ENCODE measurements around the gene SLC25A12.

SLC25A12 gene, protein sequence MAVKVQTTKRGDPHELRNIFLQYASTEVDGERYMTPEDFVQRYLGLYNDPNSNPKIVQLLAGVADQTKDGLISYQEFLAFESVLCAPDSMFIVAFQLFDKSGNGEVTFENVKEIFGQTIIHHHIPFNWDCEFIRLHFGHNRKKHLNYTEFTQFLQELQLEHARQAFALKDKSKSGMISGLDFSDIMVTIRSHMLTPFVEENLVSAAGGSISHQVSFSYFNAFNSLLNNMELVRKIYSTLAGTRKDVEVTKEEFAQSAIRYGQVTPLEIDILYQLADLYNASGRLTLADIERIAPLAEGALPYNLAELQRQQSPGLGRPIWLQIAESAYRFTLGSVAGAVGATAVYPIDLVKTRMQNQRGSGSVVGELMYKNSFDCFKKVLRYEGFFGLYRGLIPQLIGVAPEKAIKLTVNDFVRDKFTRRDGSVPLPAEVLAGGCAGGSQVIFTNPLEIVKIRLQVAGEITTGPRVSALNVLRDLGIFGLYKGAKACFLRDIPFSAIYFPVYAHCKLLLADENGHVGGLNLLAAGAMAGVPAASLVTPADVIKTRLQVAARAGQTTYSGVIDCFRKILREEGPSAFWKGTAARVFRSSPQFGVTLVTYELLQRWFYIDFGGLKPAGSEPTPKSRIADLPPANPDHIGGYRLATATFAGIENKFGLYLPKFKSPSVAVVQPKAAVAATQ

DNA sequence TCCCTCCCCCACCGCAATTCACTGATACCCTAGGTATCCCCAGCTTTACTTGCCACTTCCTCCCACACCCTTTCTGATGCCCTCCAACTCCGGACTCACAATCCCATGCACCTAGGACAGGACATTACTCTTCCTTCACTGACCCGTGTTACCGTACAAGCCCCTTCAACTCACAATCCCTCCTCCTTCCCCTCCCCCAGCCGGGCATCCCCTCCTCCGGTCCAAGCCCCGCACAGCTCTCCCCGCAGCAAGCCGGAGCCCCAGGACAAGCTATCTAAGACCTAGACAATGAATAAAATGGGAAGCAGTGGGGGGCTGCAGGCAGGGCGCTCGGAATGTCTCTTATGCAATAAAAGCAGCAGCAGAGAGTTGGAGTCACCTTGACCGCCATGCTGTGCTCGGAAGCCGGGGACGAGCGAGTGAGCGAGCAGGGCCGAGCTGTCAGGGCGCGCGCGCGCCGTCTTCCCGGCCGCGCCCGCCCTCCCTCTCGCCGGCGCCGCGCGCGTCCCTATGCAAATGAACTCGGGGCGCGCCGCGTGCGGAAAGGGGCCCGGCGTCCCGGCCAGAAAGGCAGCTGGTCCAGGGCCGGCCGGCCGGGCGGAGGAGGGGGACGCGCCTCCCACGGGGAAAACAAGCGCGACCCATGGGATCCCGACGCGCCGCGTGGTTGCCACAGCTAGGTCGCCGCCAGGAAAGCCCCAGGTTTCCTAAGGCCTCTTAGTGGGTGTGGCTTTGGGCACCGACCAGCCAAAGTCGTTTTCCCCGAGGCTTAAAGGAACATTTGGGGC, at the start of gene SLC25A12:
Gene SLC25A12 (minus strand): TSS at position 421 of the 788 bp plus-strand sequence. CDS start 30 bp downstream, at position 391.
- H3K27me3 Mint-ChIP-seq: no peaks in the 10 kb centered on the region
- H3K27ac Mint-ChIP-seq: peak within 1 kb of the TSS; percentile 94
- peaks cover 43% of the 10 kb centered on the region for H3K36me3 Mint-ChIP-seq (ENCODE audit: low read depth)
- H3K4me3 Mint-ChIP-seq: peak within 1 kb of the TSS; percentile 93
- no peaks in the 10 kb centered on the region for H3K9me3 Mint-ChIP-seq
- peaks cover 37% of the 10 kb centered on the region for H3K4me1 Mint-ChIP-seq (ENCODE audit: low read depth)
- peak; percentile 84 for DNase-seq

DNA sequence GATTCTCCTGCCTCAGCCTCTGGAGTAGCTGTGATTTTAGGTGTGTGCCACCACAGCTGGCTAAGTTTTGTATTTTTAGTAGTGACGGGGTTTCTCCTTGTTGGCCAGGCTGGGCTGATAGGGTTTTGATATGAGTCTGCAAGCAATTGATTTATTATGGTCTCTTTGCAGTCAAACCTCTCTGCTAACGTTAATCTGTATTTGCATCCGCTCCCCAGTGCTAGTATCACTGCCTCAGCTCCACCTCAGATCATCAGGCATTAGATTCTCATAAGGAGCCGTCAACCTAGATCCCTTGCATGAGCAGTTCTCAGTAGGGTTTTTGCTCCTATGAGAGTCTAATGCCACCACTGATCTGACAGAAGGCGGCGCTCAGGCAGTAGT, 47.3 kb upstream of the SLC25A12 start:
- Mint-ChIP-seq H3K27ac (no peak overlapping the region), H3K27me3 (no peaks in the 10 kb centered on the region), H3K4me1 (ENCODE audit: low read depth) (peaks cover 34% of the 10 kb centered on the region), H3K36me3 (ENCODE audit: low read depth) (peaks cover 50% of the 10 kb centered on the region), H3K9me3 (no peaks in the 10 kb centered on the region), H3K4me3 (no peak overlapping the region)
- DNase-seq: no peak

DNA sequence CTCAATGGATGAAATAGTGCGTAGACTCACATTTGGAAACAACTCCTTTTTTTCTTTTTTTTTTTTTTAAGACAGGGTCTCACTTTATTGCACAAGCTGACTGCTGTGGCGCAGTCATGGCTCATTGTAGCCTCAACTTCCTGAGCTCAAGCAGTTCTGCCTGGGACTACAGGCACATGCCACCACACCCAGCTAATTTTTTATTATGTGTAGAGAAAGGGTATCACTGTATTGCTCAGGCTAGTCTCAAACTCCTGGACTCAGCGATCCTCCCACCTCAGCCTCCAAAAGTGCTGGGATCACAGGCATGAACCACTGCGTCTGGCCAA, 45.7 kb upstream of the SLC25A12 start:
- no peaks in the 10 kb centered on the region for H3K27me3 Mint-ChIP-seq
- H3K36me3 Mint-ChIP-seq (ENCODE audit: low read depth): peaks cover 58% of the 10 kb centered on the region
- H3K9me3 Mint-ChIP-seq: no peaks in the 10 kb centered on the region
- DNase-seq: no peak
- peaks cover 41% of the 10 kb centered on the region for H3K4me1 Mint-ChIP-seq (ENCODE audit: low read depth)
- no peak overlapping the region for H3K4me3 Mint-ChIP-seq
- H3K27ac Mint-ChIP-seq: no peak overlapping the region

DNA sequence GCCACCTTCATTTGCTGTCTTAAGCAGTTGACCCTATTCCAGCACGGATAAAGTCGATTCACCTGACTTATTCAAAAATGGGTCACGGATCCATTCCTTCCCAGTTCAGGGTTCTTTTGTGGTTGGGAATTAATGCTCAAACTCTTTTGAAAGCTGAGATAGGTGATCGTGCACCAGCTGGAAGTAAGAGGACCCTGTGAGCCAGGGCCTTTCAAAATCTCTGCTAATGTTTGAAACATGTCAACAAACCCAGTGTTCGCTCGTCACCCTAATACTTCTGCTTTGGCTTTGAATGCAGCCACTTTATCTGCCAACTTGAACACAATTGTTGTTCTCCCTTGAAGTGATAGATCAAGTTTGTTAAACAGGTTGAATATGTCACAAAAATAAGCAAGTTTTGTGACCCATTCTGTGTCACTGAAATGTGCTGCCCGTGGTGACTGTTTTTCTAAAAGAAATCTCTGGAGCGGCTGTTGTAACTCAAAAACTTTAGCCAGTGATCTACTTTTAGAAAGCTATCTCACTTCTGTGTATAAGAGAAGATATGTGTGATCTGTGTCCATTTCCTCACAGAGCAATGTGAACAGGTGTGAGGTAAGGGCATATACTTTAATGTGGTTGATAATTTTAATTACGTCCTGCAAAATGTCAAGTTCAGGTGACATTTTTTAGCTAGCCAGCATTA, 45.2 kb upstream of the SLC25A12 start:
- DNase-seq: no peak
- Mint-ChIP-seq H3K4me1 (ENCODE audit: low read depth) (peaks cover 42% of the 10 kb centered on the region), H3K27me3 (no peaks in the 10 kb centered on the region), H3K36me3 (ENCODE audit: low read depth) (peaks cover 59% of the 10 kb centered on the region), H3K9me3 (no peaks in the 10 kb centered on the region), H3K27ac (no peak overlapping the region), H3K4me3 (no peak overlapping the region)

DNA sequence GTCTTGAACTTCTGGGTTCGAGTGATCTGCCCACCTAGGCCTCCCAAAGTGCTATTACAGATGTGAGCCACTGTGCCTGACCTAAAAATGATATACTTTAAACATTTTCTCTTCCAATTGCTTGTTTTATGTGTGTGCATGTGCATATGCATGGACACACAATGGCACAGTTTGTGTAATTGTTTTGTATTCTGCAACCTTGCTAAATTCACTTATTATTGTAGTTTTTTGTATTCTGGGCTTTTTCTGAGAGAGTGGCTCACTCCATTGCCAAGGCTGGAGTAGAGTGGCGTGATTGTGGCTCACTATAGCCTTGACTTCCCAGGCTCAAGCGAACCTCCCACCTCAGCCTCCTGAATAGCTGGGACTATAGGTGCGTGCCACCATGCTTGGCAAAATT, 36.3 kb upstream of the SLC25A12 start:
- Mint-ChIP-seq H3K27ac (no peak overlapping the region), H3K9me3 (no peaks in the 10 kb centered on the region), H3K27me3 (no peaks in the 10 kb centered on the region), H3K4me3 (no peak overlapping the region), H3K36me3 (ENCODE audit: low read depth) (peaks cover 83% of the 10 kb centered on the region), H3K4me1 (ENCODE audit: low read depth) (peaks cover 69% of the 10 kb centered on the region)
- no peak for DNase-seq

DNA sequence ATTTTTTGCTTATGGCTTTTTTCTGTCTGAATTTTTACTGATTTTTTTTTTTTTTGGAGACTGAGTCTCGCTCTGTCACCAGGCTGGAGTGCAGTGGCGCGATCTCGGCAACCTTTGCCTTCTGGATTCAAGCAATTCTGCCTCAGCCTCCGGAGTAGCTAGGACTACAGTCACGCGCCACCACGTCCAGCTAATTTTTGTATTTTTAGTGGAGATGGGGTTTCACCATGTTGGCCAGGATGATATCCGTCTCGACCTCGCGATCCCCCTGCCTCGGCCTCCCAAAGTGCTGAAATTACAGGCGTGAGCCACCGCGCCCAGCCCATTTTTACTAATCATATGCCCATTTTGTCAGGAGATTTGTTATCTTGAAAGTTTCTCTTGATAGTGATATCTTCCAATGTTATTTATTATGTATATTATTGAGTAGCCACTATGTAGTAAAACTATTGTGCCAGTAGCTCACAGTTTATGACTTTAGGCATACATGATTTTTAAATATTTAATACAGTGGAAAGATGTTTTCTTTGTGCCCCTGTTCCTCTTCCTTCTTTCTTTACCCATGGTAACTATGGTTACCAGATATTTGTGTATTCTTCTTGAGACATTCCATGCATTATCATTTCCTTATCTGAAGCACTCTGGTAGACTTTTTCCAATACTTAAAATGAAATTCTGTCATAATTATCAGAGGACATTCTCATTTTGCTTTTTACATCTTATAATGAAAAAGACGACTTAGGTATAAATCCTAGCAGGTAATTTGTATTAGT, 30.3 kb upstream of the SLC25A12 start:
- no peak for DNase-seq
- Mint-ChIP-seq H3K9me3 (no peaks in the 10 kb centered on the region), H3K4me1 (ENCODE audit: low read depth) (peaks cover 55% of the 10 kb centered on the region), H3K27me3 (no peaks in the 10 kb centered on the region), H3K4me3 (peak overlapping the region; percentile 95), H3K36me3 (ENCODE audit: low read depth) (peaks cover 67% of the 10 kb centered on the region), H3K27ac (peak overlapping the region; percentile 58)

DNA sequence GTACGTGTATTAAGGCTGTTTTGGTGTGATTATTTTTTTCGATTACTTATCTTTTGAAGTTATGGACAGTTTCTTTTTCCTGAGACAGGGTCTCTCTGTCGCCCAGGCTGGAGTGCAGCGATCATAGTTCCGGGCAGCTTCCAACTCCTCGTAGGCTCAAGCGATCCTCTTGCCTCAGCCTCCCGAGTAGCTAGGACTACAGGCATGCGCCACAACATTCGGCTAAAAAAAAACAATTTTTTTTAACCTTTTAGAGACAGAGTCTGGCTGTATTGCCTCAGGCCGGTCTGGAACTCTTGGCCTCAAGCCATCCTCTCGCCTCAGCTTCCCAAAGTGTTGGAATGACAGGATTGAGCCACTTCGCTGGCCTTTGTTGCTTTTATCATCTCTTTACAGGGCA, 29.2 kb upstream of the SLC25A12 start:
- Mint-ChIP-seq H3K4me1 (ENCODE audit: low read depth) (peaks cover 44% of the 10 kb centered on the region), H3K27me3 (no peaks in the 10 kb centered on the region)

DNA sequence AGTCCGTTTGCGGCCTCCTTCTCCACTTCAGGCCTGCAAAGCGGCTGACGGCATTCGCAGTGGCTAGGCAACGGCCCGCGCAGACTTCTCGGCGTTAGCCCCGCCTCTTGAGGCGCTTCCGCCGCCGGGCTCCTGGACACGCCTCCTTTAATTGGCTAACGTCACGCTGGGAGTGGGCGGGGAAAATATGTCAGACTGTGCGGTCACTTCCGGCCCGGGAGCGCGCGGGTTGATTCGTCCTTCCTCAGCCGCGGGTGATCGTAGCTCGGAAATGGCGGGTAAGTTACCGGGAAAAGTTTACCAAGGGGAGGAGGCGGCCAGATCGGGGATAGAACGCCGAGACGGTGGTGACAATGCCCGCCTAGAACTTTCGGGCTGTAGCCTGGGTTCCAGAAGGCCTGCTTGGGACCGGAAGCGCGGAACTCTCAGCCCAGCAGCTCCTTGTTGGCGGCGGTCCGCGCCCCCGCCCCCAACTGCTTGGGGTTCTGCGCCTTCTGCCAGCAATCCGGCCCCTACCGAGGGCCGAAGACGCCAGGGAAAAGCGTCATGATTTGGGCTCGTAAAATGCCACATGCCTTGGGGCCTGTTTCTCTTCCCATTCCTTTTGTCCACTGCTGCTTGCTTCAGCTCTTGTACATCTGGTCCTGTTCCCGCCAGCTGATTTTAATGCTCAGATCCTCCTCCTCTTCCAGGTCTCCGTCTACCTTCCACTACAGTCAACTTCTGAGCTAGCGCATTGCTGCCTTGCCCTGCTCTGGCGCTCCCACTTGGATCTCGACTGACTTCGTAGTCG, 28.4 kb upstream of the SLC25A12 start, which contains the start of gene HAT1:
Gene HAT1 (plus strand): TSS at position 232 of the 793 bp plus-strand sequence. CDS start 40 bp downstream, at position 272.
- Mint-ChIP-seq H3K27ac (peak within 1 kb of the TSS; percentile 99), H3K4me3 (peak within 1 kb of the TSS; percentile 95), H3K4me1 (ENCODE audit: low read depth) (peaks cover 41% of the 10 kb centered on the region), H3K36me3 (ENCODE audit: low read depth) (peaks cover 48% of the 10 kb centered on the region), H3K27me3 (no peaks in the 10 kb centered on the region), H3K9me3 (no peaks in the 10 kb centered on the region)
- peak; percentile 99 for DNase-seq

More for the DNA sequence above, 29.2 kb upstream of the SLC25A12 start:
- Mint-ChIP-seq H3K27ac (peak overlapping the region; percentile 99), H3K36me3 (ENCODE audit: low read depth) (peaks cover 56% of the 10 kb centered on the region), H3K9me3 (no peaks in the 10 kb centered on the region), H3K4me3 (peak overlapping the region; percentile 95)
- DNase-seq: no peak

DNA sequence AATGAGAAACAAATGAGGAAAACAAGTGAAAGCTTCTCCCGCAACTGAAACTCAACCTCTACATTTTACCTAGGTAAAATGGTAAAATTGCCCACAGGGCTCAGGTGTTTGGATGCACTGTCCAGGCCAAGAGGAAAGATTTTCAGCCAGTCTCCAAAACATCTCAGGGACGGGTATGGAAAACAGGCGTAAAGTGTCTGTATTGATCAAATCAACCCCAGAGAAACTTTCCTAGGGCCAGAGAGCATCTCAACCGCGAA, 27.9 kb upstream of the SLC25A12 start:
- no peaks in the 10 kb centered on the region for H3K9me3 Mint-ChIP-seq
- H3K36me3 Mint-ChIP-seq (ENCODE audit: low read depth): peaks cover 43% of the 10 kb centered on the region
- peak overlapping the region; percentile 95 for H3K4me3 Mint-ChIP-seq
- H3K27me3 Mint-ChIP-seq: no peaks in the 10 kb centered on the region
- no peak for DNase-seq
- peaks cover 35% of the 10 kb centered on the region for H3K4me1 Mint-ChIP-seq (ENCODE audit: low read depth)
- peak overlapping the region; percentile 99 for H3K27ac Mint-ChIP-seq

DNA sequence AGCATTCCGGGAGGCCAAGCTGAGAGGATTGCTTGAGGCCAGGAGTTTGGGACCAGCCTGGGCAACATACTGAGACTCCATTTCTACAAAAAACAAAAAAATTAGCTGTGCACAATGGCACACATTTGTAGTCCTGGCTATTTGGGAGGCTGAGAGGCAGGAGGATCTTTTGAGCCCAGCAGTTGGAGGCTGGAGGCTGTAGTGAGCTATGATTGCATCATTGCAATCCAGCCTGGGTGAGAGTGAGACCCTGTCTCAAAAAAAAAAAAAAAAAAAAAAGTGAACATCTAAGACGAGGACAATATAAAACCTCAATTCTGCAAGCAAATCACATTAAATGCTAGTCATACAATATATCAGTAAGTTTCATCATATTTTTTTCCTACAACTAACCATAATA, 25.4 kb upstream of the SLC25A12 start:
- Mint-ChIP-seq H3K36me3 (ENCODE audit: low read depth) (peaks cover 22% of the 10 kb centered on the region), H3K9me3 (no peaks in the 10 kb centered on the region), H3K4me3 (no peak overlapping the region), H3K27ac (no peak overlapping the region), H3K27me3 (no peaks in the 10 kb centered on the region), H3K4me1 (ENCODE audit: low read depth) (peaks cover 20% of the 10 kb centered on the region)
- DNase-seq: no peak

DNA sequence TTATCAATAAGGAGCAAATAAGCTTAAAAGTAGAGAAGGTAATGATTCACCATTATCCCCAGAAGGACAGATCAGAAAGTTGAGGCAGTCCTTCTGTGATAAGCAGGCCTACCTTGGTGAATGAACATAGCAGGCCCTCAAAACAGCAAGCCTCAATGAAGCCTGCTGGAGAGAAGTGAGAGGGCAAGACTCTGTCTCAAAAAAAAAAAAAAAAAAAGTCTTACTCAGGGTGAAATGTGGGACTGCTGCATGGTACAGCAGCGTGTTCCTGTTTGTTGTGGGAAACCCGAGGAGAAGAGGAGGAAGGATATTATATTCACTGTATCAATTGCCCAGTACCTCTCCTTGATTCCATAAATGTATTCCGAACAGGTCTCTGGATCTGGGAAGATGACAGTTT, 19.5 kb upstream of the SLC25A12 start:
- no peak overlapping the region for H3K27ac Mint-ChIP-seq
- H3K4me1 Mint-ChIP-seq (ENCODE audit: low read depth): peaks cover 5% of the 10 kb centered on the region
- no peaks in the 10 kb centered on the region for H3K36me3 Mint-ChIP-seq (ENCODE audit: low read depth)
- H3K9me3 Mint-ChIP-seq: no peaks in the 10 kb centered on the region
- H3K4me3 Mint-ChIP-seq: no peak overlapping the region
- no peak for DNase-seq
- no peaks in the 10 kb centered on the region for H3K27me3 Mint-ChIP-seq

DNA sequence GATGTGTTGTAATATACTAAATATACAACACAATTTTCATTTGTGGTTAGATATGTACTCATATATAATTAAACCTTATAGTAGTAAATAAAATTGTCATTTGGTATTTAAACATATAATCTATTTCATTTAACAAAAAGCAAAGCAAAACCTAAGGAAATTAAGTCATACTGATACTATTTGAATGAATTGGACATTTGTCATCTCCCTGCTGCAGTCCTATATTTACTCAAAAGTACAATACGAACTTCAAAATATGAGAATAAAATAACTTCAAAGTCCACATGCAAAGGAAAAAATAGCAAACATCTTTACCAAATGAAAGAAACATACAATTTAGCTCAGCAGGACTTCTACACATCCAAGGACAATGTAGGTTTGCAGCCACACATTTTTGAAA, 16.4 kb upstream of the SLC25A12 start:
- no peak for DNase-seq
- H3K4me3 Mint-ChIP-seq: no peak overlapping the region
- no peaks in the 10 kb centered on the region for H3K36me3 Mint-ChIP-seq (ENCODE audit: low read depth)
- H3K27me3 Mint-ChIP-seq: no peaks in the 10 kb centered on the region
- no peaks in the 10 kb centered on the region for H3K9me3 Mint-ChIP-seq
- H3K27ac Mint-ChIP-seq: peak overlapping the region; percentile 66
- H3K4me1 Mint-ChIP-seq (ENCODE audit: low read depth): peaks cover 5% of the 10 kb centered on the region

DNA sequence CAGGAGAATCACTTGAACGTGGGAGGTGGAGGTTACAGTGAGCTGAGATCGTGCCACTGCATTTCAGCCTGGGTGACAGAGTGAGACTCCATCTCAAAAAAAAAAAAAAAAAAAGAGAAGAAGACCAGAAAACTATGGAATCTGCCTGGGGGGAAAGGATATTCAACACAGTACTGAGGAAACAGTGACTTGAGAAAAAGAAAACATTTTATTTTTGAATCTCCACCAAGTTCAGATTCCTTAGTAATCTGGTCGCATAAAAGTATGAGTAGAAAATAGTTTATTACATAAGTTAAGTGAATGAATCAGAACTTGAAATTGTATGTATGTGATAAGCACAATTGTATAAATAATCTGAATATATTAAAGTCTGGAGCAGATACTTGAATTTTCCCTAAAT, 15.2 kb upstream of the SLC25A12 start:
- H3K36me3 Mint-ChIP-seq (ENCODE audit: low read depth): no peaks in the 10 kb centered on the region

More for the DNA sequence above, 15.2 kb upstream of the SLC25A12 start:
- DNase-seq: no peak
- H3K4me1 Mint-ChIP-seq (ENCODE audit: low read depth): peaks cover 5% of the 10 kb centered on the region
- no peak overlapping the region for H3K27ac Mint-ChIP-seq
- no peaks in the 10 kb centered on the region for H3K9me3 Mint-ChIP-seq
- no peak overlapping the region for H3K4me3 Mint-ChIP-seq
- peaks cover 6% of the 10 kb centered on the region for H3K27me3 Mint-ChIP-seq
